Esophagus squamous epithelium (tissue), 5 donors: Measurements from ENCODE around the gene CTNNA3. TPM values are rescaled to one million over a fixed set of nuclear protein-coding genes. Genes with fewer than 3 reads are reported as not detected.

Experiments used
- DNase-seq: peaks from one replicate; lab custom pipeline; 2025; lab: John Stamatoyannopoulos, UW
- H3K27ac ChIP-seq, 4 donors: fragments of 200-600 bp; sonication (generic); one replicate each; pipeline ENCODE4 v1.5.1; 2016 to 2019; ENCODE audit warnings: mild to moderate bottlenecking in 1 of 4
- H3K27me3 ChIP-seq, 4 donors: fragments of 200-600 bp; sonication (generic); 1 replicate in 3 of 4; 2 replicates in 1 of 4; pipeline versions ENCODE4 v1.5.1 to v1.6.0; 2017 to 2021; ENCODE audit warnings: antibody characterized with exemption in 1 of 4
- H3K36me3 ChIP-seq, 3 donors: fragments of 200-600 bp; sonication (generic); one replicate each; pipeline ENCODE4 v1.5.1; 2016 to 2019
- H3K4me1 ChIP-seq, 3 donors: fragments of 200-600 bp; sonication (generic); one replicate each; pipeline ENCODE4 v1.5.1; 2017 to 2019
- H3K4me3 ChIP-seq, 4 donors: fragments of 200-600 bp; sonication (generic); 1 replicate in 3 of 4; 2 replicates in 1 of 4; pipeline ENCODE4 v1.5.1; 2016 to 2019; ENCODE audit warnings: mild to moderate bottlenecking in 2 of 4, moderate library complexity in 1 of 4
- H3K9me3 ChIP-seq, 3 donors: fragments of 200-600 bp; sonication (generic); one replicate each; pipeline ENCODE4 v1.5.1; 2016 to 2019
- CTCF ChIP-seq, 6 experiments: fragments of 450-650 bp in 4 of 6; fragments of 200-600 bp in 2 of 6; sonication (generic) in 2 of 6; IDR thresholded peaks; one replicate each; pipeline ENCODE4 v1.5.1; 2016 to 2019; ENCODE audit warnings: antibody characterized with exemption in 6 of 6, mild to moderate bottlenecking in 4 of 6, moderate library complexity in 4 of 6
- POLR2A ChIP-seq, 4 donors: fragments of 450-650 bp; IDR thresholded peaks; one replicate each; pipeline ENCODE4 v1.6.1; 2017; ENCODE audit warnings: antibody characterized with exemption in 4 of 4, mild to moderate bottlenecking in 4 of 4, moderate library complexity in 3 of 4
- WGBS, 2 donors: methylation state at CpG; one replicate each; pipeline ENCODE4 v1.1.5; 2018; 5-methylcytosine and 5-hydroxymethylcytosine counted together
- intact Hi-C: fragments of 100-400 bp; cut with DNase I; formaldehyde crosslinking; loops from one replicate; pipeline ENCODE4 v1.15.0; 2022
- total RNA-seq, 4 donors: library from RNA; depleted of rRNA; stranded (reverse); fragments of >200 nt; gene quantifications; one replicate each; pipeline ENCODE4 v1.1.0, GENCODE V29; 2016
- donor health status: DM: yes; HTN: yes; CAD: no.

The CTNNA3 gene
- total RNA-seq, 4 donors from 2014 or later, result 0.29 to 1.9 (median 0.61) TPM; not detected in 1

GRCh38 chr10:66058594-66058993 is 1637.4 kb downstream of the CTNNA3 start:
- DNase-seq, result no peak
- H3K4me1 ChIP-seq, result no peaks in the 10 kb centered on the region
- H3K4me3 ChIP-seq, result no peak overlapping the region
- no peaks in the 10 kb centered on the region for H3K9me3 ChIP-seq
- H3K36me3 ChIP-seq, result no peaks in the 10 kb centered on the region
- intact Hi-C loops, result no loop called here
- no peaks in the 10 kb centered on the region for H3K27me3 ChIP-seq
- H3K27ac ChIP-seq, result no peak overlapping the region
- no peak for TF ChIP-seq POLR2A (IDR thresholded peaks at IDR 0.05)
- TF ChIP-seq CTCF (IDR thresholded peaks at IDR 0.05), result no peak

- no peak for TF ChIP-seq POLR2A (IDR thresholded peaks at IDR 0.05)
- TF ChIP-seq CTCF (IDR thresholded peaks at IDR 0.05), result no peak
- Histone ChIP-seq H3K27me3 (no peaks in the 10 kb centered on the region), H3K27ac (no peak overlapping the region), H3K4me3 (no peak overlapping the region), H3K36me3 (no peaks in the 10 kb centered on the region), H3K4me1 (no peaks in the 10 kb centered on the region), H3K9me3 (peaks cover 0 to 8% (median 0%) of the 10 kb centered on the region in 3 donors)
- intact Hi-C loops, result no loop called here
- DNase-seq, result no peak
- 76 to 84% methylated on average over 3 of the region's 3 CpGs for WGBS, 2 donors
These were observed 1646.7 kb downstream of the CTNNA3 start for GRCh38 chr10:66049335-66049734.

- no peak for DNase-seq
These were observed 1650.1 kb downstream of the CTNNA3 start for GRCh38 chr10:66045859-66046258.

GRCh38 chr10:66041771-66042170 is 1654.2 kb downstream of the CTNNA3 start:
- H3K36me3 ChIP-seq, result no peaks in the 10 kb centered on the region
- no peak for DNase-seq
- peaks cover 0 to 8% (median 0%) of the 10 kb centered on the region in 3 donors for H3K9me3 ChIP-seq
- no peak overlapping the region for H3K27ac ChIP-seq
- H3K27me3 ChIP-seq, result no peaks in the 10 kb centered on the region
- WGBS, 2 donors, result 66 to 72% methylated on average over 3 of the region's 3 CpGs
- H3K4me3 ChIP-seq, result no peak overlapping the region
- TF ChIP-seq POLR2A (IDR thresholded peaks at IDR 0.05), result no peak
- no peak for TF ChIP-seq CTCF (IDR thresholded peaks at IDR 0.05)
- intact Hi-C loops, result no loop called here
- no peaks in the 10 kb centered on the region for H3K4me1 ChIP-seq

More at GRCh38 chr10:66045859-66046258, 1650.1 kb downstream of the CTNNA3 start:
- Histone ChIP-seq H3K4me3 (no peak overlapping the region), H3K36me3 (no peaks in the 10 kb centered on the region), H3K27me3 (no peaks in the 10 kb centered on the region), H3K9me3 (peaks cover 0 to 8% (median 0%) of the 10 kb centered on the region in 3 donors), H3K27ac (no peak overlapping the region), H3K4me1 (no peaks in the 10 kb centered on the region)
- WGBS, 2 donors, result 13 to 24% methylated on average over 1 of the region's 1 CpG
- TF ChIP-seq POLR2A (IDR thresholded peaks at IDR 0.05), result no peak
- intact Hi-C loops, result no loop called here

GRCh38 chr10:66038623-66039022 is 1657.4 kb downstream of the CTNNA3 start:
- no peaks in the 10 kb centered on the region for H3K9me3 ChIP-seq
- intact Hi-C loops, result no loop called here
- H3K36me3 ChIP-seq, result no peaks in the 10 kb centered on the region
- WGBS, 2 donors, result 68 to 70% methylated on average over 1 of the region's 1 CpG
- no peak for DNase-seq
- H3K27me3 ChIP-seq, result no peaks in the 10 kb centered on the region
- TF ChIP-seq POLR2A (IDR thresholded peaks at IDR 0.05) (no peak), CTCF (IDR thresholded peaks at IDR 0.05) (no peak)
- no peak overlapping the region for H3K27ac ChIP-seq
- no peak overlapping the region for H3K4me3 ChIP-seq
- no peaks in the 10 kb centered on the region for H3K4me1 ChIP-seq

GRCh38 chr10:66026321-66026720 is 1669.7 kb downstream of the CTNNA3 start:
- H3K27ac ChIP-seq, result no peak overlapping the region
- H3K9me3 ChIP-seq, result no peaks in the 10 kb centered on the region
- WGBS, 2 donors, result 64 to 77% methylated on average over 2 of the region's 2 CpGs
- intact Hi-C loops, result no loop called here
- H3K36me3 ChIP-seq, result no peaks in the 10 kb centered on the region
- H3K4me3 ChIP-seq, result no peak overlapping the region
- no peak for DNase-seq
- H3K27me3 ChIP-seq, result no peaks in the 10 kb centered on the region
- no peaks in the 10 kb centered on the region for H3K4me1 ChIP-seq
- no peak for TF ChIP-seq CTCF (IDR thresholded peaks at IDR 0.05)
- TF ChIP-seq POLR2A (IDR thresholded peaks at IDR 0.05), result no peak
